Prostate gland (tissue), 2 donors: ENCODE results near the gene LIPC.

Experiments
- CTCF ChIP-seq, 4 experiments: fragments of 200-600 bp in 2 of 4; fragments of 450-650 bp in 2 of 4; sonication (generic) in 2 of 4; IDR thresholded peaks; 1 replicate in 3 of 4; 2 replicates in 1 of 4; pipeline ENCODE4 v1.5.1; 2016 to 2019; ENCODE audit warnings: antibody characterized with exemption in 4 of 4, mild to moderate bottlenecking in 2 of 4, moderate library complexity in 2 of 4
- POLR2A ChIP-seq: fragments of 450-650 bp; IDR thresholded peaks from one replicate; pipeline ENCODE4 v1.6.1; 2016; ENCODE audit warnings: antibody characterized with exemption, mild to moderate bottlenecking
- POLR2AphosphoS5 ChIP-seq: sonication (generic); formaldehyde crosslinking; IDR thresholded peaks from one replicate; pipeline ENCODE4 v1.6.1; 2017; ENCODE audit warnings: antibody characterized with exemption

DNA sequence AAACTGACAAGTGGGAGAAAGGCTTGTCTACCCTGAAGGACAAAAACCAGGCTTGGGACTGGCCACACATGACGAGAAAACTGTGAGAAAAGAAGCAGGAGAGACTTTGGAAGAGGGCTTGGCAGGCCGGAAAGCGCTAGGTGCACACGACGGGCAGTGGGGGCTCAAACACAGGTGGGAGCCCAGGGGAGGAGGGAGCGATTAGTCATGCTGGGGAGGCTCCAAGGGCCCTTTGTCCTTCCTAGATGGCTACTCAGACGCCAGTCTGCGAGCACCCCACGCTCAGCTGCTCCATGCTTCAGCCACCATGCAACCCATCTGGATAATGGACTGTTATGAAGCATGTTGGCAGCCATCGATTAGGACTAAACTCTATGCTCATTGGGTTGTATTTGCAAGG, 17.1 kb downstream of the LIPC start:
- TF ChIP-seq CTCF (IDR thresholded peaks at IDR 0.05) (no peak), POLR2A (no peak), POLR2AphosphoS5 (no peak)
